Activated CD4-positive, CD25-positive, alpha-beta regulatory T cell treated with anti-CD3 and anti-CD28 coated beads, Interleukin-2, amount 50 U/mL, for 72 hours (primary cell): ENCODE data around the gene FAM163B.

Experiments
- DNase-seq: peaks from one replicate; pipeline ENCODE4 v3.0.0; 2021

Gene FAM163B

DNA sequence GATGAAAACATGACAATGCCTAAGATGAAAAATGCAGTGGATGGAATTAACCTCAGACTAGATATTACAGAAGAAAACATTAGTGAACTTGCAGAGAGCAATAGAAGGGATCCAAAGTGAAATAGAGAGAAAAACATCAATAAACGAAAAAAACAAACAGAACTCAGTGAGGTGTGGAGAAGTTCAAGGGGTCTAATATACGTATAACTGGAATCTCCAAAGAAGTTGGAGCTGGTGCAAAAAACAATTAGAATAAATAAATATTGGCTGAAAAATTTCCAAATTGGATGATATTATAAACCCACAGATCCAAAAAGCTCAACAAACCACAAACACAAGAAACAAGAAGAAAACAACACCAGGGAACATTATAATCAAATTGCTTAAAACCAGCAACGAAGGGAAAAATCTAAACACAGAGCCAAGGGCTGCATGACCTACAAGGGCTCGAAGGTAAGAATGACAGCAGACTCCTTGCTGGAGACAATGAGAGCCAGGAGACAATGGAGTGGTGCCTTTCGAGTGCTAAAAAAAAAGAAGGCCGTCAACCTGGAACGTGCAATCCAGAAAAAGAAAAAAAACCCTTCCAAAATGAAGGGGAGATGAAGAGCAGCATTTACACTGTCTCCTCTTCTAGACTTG is 11.8 kb downstream of the FAM163B start:
- no peak for DNase-seq

DNA sequence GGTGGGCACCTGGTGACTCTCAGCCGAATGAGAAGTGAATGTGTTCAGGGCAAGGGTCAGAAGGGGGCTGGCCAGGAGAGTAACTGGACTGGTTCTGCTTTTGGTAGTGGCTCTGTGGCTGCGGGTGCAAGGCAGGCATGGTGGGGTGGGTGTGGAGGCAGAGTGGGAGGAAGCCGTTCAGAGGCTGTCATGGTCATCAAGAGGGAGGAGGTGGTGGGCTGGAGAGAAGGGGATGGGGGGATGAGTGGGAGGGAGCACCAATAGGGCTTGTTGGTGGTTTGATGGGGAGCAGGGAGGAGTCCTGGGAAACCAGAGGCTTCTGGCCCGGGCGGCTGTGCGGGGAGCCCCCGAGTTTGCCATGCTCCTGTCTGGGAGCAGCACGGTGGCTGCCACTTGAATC is 13.3 kb downstream of the FAM163B start:
- no peak for DNase-seq

DNA sequence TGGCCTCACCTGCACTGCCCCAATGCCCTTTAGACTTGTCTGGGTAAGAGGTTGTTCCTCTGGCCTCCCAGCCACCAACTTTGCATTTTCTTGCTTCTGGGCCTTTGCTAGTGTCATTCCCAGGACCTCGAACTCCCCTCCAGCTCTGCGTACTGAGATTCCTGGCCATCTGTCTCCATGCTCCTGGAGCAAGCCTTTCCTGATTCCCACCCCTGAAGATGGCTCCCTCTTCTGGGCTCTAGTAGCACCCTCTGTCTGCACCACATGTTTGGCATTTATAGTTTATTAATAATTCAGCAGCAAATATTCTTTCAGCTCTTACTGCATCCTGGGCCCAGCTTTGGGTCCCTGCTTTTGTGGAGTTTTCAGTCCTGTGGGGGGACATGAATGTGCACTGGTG is 14.9 kb downstream of the FAM163B start:
- no peak for DNase-seq

DNA sequence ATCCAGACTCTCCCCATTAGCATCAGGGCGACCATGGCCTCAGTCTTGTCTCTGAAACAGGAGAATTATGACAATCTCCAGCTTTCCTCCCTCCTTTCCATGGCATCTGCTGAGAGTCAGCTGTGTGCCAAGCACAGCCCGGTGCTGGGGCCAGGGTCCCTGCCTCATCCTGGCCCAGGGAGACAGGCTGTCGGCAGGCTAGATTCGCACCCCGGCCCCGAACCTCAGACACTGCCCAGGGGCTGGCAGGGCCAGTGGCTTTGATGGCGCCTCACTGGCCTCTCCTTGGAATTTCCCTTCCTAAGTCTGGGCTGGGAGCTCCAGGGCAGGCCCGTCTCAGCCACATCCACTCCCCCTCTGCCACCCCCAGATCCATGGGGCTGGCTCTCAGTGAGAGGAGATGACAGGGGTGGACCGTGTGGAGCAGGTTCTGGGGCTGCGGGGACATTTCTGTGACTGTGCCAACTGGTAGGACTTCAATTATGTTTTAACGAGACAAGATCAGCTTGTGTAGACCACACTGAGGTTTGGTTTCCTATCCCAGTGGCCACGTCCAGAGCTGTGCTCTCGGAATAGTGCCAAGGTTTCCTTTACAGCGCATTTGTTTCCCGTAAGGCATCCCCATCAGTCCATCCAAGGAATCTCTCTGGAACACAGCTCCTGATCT is 15.5 kb downstream of the FAM163B start:
- no peak for DNase-seq

DNA sequence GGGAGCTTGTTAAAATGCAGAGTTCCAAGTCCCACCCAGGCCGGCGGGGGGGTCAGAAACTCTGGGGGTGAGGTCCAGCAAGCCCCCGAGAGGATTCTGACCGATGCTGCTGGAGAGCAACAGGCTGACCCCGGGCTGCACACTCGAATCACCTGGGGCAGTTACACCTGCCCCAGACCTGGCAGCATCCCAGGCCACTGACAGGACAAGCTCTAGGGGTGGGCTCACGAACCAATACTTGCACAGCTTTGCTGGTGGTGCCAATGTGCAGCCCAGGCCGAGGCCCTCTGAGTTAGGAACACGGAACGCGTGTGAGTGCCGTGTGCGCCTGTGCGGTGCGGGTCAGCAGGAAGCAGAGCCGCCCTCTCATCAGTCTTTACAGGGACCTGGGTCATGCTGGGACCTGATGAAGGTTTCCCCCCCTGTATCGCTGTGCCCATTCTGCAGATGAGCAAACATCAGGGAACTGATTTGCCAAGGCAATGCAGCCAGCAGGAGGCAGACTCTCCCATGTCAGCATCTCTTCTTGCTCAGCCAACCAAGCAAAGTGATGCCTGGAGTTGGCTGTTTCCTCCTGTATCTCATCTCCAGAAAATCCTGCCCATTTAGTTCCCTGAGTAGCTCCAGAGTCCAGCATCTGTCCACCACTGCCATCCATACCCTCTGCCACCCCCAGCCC is 16.3 kb downstream of the FAM163B start:
- DNase-seq = no peak

DNA sequence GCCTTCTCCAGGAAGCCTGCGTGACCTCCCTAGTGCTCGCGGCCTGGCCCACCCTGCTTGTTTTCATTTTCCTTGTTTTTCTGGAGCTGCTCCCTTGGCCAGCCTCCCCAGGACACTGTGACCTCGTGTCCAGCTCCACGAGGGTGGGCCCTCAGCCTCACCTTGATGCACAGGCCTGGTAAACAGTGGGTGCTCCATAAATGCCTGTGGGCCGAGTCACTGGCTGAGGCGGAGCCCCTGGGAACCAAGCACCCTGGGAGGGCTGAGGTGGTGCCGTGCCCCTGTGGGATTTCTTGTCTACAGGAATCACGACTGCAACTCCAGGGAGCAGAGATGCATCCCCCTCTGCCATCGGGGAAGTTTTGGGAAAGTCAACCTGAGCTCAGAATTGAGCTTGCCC is 17.2 kb downstream of the FAM163B start:
- DNase-seq = no peak

DNA sequence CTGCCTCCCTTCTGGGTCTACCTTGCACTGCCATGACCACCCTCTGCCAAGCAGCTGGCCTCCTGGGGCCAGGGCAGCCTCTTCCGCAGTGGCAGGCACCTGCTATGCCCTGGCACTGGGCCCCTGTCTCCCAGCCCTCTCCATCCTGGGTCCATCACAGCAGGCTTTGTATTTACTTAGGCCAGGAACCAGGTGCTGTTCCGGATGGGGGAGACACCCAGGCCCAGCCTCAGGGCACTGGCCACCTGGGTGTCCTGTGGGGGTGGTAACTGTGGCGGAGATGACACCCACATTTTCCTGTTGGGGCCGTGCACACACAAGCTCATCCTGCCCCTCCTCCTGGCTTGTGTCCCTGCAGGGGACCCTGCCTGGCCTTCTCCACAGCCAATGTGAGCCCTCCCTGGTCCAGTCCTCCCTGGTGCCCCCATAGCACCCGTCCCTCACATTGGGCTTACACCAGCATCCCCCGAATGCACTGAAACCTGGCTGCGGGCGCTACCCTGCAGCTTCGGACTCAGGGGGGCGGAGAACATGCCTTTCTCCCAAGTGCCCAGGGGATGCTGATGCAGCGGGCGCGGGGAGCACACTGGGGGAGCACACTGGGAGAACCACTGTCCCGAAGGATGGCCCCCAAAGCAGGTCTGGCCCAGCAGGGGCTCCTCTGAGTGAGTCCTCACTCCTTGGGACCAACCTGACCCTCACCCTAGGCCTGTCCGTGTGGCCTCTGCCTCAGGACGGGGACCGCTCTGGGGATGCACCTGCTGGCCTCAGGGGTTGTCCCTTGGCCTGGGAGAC is 17.9 kb downstream of the FAM163B start:
- DNase-seq = no peak

DNA sequence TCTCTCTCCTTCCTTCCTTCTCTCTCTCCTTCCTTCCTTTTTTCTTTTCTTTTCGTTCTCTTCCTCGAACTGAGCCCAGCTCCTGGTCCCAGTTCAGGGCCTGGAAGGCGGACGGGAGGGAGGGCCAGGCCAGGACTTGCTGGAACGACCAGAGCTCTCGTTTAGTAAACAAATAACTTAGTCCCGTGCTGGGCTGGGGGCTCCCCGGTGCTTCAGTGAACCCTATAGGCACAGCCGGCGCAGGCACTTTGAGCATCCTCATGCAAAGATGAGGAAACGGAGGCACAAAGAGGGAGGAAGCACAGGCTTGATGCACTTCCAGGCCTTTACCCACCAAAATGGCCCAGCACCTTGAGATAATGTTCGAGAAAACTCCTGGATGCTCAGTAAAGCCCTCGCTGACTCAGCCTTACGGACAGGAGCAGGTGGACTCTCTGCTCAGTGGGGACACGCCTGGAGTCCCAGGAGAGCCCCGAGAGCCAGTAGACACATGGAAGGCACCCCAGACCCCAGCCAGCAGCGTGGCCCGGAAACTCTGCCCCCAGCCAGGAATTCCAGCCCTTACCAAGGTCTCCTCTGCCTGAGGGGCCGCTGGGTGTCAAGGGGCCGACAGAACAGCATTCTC is 18.8 kb downstream of the FAM163B start:
- no peak for DNase-seq

DNA sequence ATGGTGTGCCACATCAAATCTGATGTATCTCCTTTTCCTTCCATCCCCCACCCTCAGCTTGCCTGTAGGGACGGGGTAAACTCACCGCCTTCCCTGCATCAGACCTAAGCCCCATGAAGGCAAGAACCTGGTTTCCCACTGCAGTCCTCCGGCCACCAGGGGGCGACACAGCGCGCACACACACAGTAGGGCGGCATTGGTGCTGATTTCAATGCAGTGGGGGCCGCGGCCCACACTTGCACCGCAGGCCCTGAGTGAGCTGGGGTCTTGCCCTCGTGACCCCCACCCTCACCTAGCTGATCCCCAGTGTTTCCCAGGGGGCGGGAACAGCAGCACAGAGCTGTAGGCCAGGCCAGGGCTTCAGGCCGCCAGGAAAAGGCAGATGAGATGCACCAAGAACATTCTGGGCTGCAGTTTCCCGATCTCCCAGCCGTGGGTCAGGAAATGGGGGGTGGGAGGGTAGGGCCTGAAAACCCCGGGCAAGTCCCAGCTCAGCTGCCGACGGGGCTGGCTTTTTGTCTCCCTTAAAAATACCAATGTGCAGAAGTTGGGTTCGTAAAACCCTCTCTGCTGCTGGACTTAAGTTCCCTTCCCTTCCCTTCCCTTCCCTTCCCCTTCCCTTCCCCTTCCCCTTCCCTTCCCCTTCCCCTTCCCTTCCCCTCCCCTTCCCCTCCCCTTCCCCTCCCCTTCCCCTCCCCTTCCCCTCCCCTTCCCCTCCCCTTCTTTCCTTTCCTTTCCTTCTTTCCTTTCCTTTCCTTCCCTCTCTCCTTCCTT is 19.5 kb downstream of the FAM163B start:
- peak; percentile 72 for DNase-seq

DNA sequence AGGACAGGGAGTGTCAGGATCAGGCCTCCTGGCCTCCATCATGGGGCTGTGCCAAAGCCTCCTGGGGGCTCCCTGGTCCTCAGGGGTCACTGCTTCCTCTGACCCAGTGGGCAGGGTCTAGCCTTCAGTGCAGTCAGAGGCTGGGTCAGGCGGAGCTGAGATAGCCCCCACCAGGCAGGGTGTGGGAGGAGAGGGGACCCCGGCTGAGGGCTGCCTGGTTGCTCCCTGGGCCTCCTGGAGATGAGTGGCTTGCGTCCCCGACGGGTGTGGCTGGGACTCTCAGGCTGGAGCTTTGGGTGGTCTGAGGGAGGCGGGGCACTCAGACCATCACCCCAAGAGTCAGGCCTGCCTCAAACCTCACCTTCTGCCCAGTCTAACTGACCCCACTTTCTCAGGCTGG is 21.7 kb downstream of the FAM163B start:
- no peak for DNase-seq

DNA sequence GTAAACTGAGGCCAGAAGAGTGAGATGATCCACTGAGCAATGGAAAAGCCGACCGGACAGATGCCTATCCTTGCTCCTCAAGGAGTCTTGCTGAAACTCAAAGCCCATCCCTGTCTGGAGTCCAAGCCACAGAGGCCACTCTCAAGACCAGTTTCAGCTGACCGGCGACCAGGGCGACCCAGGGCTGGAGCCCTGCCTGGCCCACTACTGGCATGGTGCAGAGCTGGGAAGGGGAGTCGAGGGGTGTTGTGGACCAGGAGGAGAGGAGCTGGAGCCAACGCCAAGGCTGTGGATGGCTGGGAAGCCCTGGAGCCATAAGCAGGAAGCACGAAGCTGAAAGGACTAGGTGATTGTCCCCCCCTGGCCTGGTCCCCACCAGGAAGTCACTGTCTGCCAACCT is 22.1 kb downstream of the FAM163B start:
- no peak for DNase-seq

DNA sequence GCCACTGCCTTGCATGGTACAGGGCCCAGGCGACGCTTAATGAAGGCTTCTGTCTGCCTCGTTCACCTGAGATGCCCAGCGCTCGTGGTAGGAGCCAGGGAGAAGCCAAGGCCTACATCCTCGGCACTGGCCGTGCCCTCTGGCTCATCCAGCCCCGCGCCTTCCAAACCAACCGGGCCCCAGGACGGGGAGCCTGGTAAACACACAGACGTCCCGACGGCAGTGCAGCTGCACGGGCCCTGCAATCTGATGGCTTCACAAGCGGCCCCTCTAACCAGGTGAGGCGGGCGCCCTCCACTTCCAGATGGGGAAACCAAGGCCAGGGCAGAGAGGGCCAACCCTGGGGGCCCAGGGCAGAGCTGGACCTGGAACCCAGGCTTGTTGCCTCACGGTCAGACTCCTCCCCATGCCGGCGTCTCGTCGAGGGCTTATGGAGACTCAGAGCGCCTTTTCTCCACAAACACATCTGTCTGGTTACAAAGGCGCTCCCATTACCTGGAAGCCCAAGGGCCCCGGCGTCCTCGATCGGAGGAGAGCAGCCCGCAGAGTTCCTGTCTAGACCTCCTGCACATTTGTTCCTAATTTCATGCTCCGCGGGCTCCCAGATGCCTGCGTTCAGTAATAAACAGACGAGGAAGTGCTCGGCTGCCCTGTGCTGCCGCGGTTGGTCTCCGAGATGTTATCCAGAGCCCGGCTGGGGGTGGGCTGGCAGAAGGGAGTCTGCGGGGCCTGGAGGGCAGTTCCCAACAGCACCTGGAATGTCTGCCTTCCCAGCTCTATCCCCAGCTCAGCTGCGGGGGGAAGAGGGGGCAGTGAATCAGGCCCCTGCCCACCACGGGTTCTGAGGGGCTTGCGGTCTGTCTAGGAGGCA is 23.5 kb downstream of the FAM163B start:
- no peak for DNase-seq

DNA sequence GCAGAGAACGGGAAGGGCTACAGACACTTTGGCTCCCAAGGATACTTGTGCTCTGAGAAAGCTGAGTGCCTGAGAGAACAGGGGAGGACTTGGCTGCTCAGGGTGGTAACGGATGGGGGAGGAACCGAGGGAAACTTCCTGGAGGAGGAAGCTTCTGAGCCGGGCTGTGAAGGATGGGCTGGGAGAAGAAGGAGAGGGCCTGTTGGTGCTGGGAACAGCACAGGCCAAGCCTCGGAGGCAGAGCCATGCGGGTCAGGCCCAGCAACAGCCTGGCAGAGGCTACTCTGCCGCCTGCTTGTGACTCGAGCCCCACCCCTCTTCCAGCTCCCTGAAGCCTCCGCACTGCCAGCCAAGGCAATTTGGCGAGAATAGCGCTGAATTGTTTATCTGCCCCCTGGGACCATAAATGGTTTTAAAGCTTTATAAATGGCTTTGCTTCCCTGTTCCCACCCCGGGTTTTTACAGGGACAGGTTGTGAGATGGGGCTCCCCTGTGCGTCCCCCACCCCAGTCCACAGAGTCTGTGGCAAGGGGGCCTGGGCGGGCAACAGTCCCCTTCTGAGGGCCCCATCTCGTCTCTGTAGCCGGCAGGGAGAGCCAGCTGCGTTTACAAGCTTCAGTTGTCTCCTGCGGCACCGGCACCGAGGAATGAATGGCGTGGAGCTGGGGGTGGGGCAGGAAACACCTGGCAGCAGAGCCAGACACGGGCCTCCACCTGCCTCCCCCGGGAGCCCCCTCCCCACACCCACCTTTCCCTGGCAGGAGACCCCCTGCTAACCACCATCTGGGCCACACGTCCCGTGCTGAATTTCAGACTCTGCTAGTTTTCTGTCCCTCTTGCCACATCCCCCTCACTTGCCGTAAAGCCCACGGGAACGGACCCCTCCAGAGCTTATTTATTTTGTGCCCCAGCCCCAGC is 24.4 kb downstream of the FAM163B start:
- DNase-seq = no peak

DNA sequence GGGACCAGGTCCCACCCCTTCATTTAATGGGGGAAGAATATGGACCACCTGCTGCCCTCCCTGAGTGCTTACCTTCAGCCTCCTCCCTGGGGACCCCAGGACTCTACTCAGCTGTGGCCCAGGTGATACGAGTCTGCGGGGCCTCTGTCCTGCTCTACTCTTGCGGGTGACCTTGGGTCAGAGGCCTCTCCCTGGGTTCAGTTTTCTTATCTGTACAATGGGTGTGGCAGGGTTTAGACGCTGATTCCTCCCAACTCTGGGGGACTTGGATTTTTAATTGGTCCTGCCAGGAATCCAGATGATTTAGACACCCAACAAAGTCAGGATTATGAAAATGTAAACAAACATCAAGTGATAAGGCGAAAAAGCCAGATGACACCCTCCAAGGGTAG is 25.0 kb downstream of the FAM163B start:
- no peak for DNase-seq

DNA sequence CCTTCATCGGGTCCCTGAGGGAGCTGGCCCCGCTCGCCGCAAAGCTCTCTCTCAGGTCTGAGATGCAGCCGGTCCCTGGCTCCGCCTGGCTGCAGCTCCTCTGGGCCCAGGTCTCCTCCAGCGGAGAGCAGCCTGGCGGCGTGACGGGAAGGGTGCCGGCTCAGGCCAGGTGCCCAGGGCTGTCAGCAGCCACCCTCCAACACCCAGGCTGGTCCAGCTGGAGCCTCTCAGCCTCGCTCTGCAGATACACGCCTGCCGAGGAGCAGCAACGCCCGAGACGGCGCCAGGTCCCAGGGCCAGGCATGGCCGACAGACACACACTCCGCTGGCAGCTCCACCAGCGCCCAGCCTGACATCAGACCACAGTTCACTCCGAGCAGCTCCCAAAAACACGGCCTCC is 25.6 kb downstream of the FAM163B start:
- DNase-seq = no peak

DNA sequence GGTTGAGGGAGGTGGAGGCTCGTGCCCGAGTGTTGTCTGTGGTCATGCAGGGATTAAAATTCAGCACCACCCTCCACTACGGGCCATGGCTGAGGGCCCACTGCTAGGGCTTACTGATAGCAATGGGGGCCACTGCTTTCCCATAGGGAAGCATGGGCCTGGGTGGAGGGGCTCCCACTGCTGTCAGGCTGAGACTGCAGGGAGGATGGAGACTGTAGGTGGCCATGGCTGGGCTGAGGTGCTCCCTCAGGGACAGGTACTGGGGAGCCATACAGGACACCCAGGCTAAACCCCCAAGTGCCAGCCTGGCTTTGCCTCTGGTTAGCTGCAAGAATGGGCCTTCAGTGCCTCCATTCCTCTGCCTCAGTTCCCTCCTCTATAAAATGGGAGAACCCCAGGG is 26.1 kb downstream of the FAM163B start:
- no peak for DNase-seq

DNA sequence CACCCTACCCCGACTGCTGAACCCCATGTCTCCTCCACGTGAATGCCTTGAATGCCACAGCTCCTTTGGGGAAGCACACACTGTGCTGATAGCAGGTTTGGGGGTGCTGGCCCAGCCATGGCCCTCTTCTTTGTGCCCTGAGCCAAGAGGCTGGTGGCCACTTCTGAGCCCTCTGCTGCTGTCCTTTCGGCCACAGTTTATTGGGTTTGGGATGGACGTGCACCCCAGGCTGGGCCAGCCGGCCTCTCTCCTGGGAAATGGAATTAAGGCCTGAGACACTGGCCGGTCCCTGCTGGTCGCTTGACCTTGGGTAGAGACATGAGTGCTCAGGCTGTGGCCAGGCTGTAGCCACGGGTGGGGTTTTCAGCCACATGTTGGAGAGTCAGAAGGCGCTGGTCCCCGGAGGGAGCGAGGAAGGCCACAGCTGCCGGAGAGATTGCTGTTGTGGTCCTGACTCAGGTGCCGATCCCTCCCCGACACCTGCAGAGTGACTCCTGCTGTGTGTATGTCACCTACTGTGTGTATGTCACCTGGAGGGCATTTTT is 26.6 kb downstream of the FAM163B start:
- DNase-seq = no peak

DNA sequence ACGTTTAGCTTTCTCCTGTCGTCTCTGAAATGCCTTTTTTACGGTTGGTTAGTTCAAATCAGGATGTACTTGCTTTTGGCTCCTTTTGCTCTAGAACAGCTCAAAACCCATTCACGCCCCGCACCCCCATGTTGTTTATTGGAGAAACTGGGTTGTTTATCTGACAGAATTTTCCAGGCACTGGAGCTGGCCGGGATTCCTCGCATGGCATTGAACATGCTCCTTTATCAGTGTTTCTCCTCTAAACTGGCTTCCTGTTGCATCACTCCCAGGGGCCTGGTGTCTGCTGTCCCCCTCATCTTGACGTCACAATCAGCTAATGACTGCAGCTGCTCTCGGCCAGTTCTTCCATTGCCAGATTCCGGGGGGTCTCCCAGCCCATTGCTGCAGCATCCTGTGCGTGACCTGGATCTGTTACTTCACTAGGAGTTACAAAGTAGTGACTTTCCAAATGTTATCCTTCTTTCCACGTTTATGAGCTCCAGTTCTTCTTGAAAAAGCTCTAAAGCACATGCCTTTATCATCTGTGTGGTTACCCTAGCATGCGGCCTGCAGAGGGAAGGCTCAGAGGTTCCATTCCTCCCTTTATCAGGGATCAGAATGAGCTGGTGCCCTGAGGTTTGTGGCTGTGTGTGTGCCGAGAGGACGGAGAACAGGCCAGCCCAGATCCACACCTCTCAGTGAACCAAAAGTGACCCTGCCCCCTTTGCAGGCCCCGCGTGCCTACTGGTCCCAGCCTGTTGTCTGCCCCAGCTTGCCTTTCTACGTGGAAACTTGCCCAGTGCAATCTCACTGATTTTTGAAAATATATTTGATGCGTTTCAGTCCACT is 27.5 kb downstream of the FAM163B start:
- no peak for DNase-seq

DNA sequence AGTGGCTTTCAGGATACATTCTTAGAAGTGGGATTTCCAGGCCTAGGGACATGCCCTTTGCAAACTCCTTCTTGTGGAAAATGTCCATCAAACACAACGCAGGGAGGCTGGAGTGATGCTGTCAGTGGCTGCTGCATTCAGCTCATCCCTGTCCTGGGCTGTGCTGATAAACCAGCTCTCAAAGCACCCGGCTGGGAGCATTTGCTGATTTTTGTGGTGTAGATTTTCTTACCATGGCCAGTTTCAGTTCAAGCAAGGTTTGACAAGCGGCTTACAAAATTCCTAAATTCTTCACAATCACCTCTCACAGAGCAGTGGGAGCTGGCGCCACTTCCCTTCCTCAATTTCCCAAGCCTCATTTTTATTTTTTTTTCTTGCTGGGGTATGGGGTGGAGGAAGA is 28.2 kb downstream of the FAM163B start:
- DNase-seq = no peak
